DND-41 (cell line): Measurements from ENCODE around the gene PLK2.

ENCODE experiments used
- ATAC-seq: fragments of 200-7000 bp; cut with Tn5 transposase; 3 replicates; pipeline ENCODE4 v1.9.1; 2021; ENCODE audit warnings: low read depth; ENCODE audit not compliant: insufficient read depth
- DNase-seq: peaks from one replicate; pipeline ENCODE4 v3.0.0-alpha.2; 2020
- H2AFZ ChIP-seq: 2 replicates; pipeline ENCODE4 v1.6.0; 2012; ENCODE audit warnings: low read depth, low read length
- H3K27ac ChIP-seq: 2 replicates; pipeline ENCODE4 v1.5.1; 2012; ENCODE audit warnings: low read length, inconsistent platforms
- H3K27me3 ChIP-seq: fragments of 200-600 bp; sonication (generic); 2 replicates; pipeline ENCODE4 v1.6.0; 2012; ENCODE audit warnings: low read length, mild to moderate bottlenecking, inconsistent platforms; ENCODE audit not compliant: insufficient read depth, poor library complexity
- H3K36me3 ChIP-seq: 2 replicates; pipeline ENCODE4 v1.5.1; 2012; ENCODE audit warnings: low read length, inconsistent platforms; ENCODE audit not compliant: insufficient read depth
- H3K4me1 ChIP-seq: 2 replicates; pipeline ENCODE4 v1.5.1; 2012; ENCODE audit warnings: mild to moderate bottlenecking, low read length; ENCODE audit not compliant: insufficient read depth
- H3K4me2 ChIP-seq: 2 replicates; pipeline ENCODE4 v1.6.0; 2012; ENCODE audit warnings: mild to moderate bottlenecking, moderate library complexity, low read length, inconsistent platforms; ENCODE audit not compliant: insufficient read depth
- H3K4me3 ChIP-seq, 2 experiments: fragments of 200-600 bp in 1 of 2; shearing (Covaris generic) in 1 of 2; 2 replicates each; pipeline ENCODE4 v1.5.1; 2012 to 2016; ENCODE audit warnings: inconsistent platforms in 2 of 2, low read length in 2 of 2, mild to moderate bottlenecking in 2 of 2, low read depth in 1 of 2, moderate library complexity in 1 of 2
- H3K79me2 ChIP-seq: 2 replicates; pipeline ENCODE4 v1.6.0; 2012; ENCODE audit warnings: low read length, inconsistent platforms; ENCODE audit not compliant: insufficient read depth
- H3K9ac ChIP-seq: 2 replicates; pipeline ENCODE4 v1.6.0; 2012; ENCODE audit warnings: low read depth, mild to moderate bottlenecking, inconsistent platforms, low read length, moderate library complexity
- H3K9me3 ChIP-seq: 2 replicates; pipeline ENCODE4 v1.5.1; 2012; ENCODE audit warnings: low read length, moderate library complexity, mild to moderate bottlenecking, inconsistent platforms; ENCODE audit not compliant: insufficient read depth, severe bottlenecking
- H4K20me1 ChIP-seq: 2 replicates; pipeline ENCODE4 v1.6.0; 2012; ENCODE audit warnings: low read length; ENCODE audit not compliant: insufficient read depth
- CTCF ChIP-seq: IDR thresholded peaks from 2 replicates; pipeline ENCODE4 v1.5.1; 2012; ENCODE audit warnings: borderline replicate concordance, low read length, moderate library complexity, mild to moderate bottlenecking; ENCODE audit not compliant: poor library complexity, severe bottlenecking; ENCODE audit errors: extremely low read depth
- EZH2 ChIP-seq: IDR thresholded peaks from 3 replicates; pipeline ENCODE4 v1.6.1; 2012; ENCODE audit warnings: borderline replicate concordance, low read depth, mild to moderate bottlenecking, moderate library complexity, low read length, inconsistent platforms; ENCODE audit not compliant: severe bottlenecking

Gene PLK2

GRCh38 chr5:58496488-58496887 is 36.6 kb upstream of the PLK2 start:
- no peaks in the 10 kb centered on the region for H3K79me2 ChIP-seq
- TF ChIP-seq EZH2 (no peak), CTCF (peak; percentile 42)
- no peak for ATAC-seq
- no peak overlapping the region for H3K9ac ChIP-seq
- no peak overlapping the region for H3K4me2 ChIP-seq
- H3K27me3 ChIP-seq: no peaks in the 10 kb centered on the region
- no peak for DNase-seq
- no peak overlapping the region for H3K4me3 ChIP-seq
- no peak overlapping the region for H3K27ac ChIP-seq
- H3K4me1 ChIP-seq: no peaks in the 10 kb centered on the region
- no peaks in the 10 kb centered on the region for H3K36me3 ChIP-seq
- no peaks in the 10 kb centered on the region for H4K20me1 ChIP-seq
- no peaks in the 10 kb centered on the region for H3K9me3 ChIP-seq
- H2AFZ ChIP-seq: no peak overlapping the region

GRCh38 chr5:58493141-58493540 is 33.3 kb upstream of the PLK2 start:
- H3K9ac ChIP-seq: no peak overlapping the region
- no peak overlapping the region for H3K27ac ChIP-seq
- no peaks in the 10 kb centered on the region for H3K79me2 ChIP-seq
- no peaks in the 10 kb centered on the region for H4K20me1 ChIP-seq
- DNase-seq: no peak
- TF ChIP-seq CTCF: no peak
- TF ChIP-seq EZH2: no peak
- no peaks in the 10 kb centered on the region for H3K9me3 ChIP-seq
- no peak for ATAC-seq
- H3K27me3 ChIP-seq: peaks cover 13% of the 10 kb centered on the region
- H3K4me1 ChIP-seq: no peaks in the 10 kb centered on the region
- H2AFZ ChIP-seq: no peak overlapping the region
- H3K36me3 ChIP-seq: no peaks in the 10 kb centered on the region
- H3K4me2 ChIP-seq: no peak overlapping the region
- no peak overlapping the region for H3K4me3 ChIP-seq

GRCh38 chr5:58491216-58491892 is 31.5 kb upstream of the PLK2 start, which contains the start of gene GAPT:
GAPT (plus strand) TSS chr5:58491435; CDS start chr5:58494537, 3,102 bp downstream.
- ATAC-seq (no peak), DNase-seq (no peak)
- Histone ChIP-seq H2AFZ (no peak within 1 kb of the TSS), H3K4me3 (no peak within 1 kb of the TSS), H3K36me3 (no peaks in the 10 kb centered on the region), H4K20me1 (no peaks in the 10 kb centered on the region), H3K4me2 (no peak within 1 kb of the TSS), H3K27ac (no peak within 1 kb of the TSS), H3K4me1 (no peaks in the 10 kb centered on the region), H3K9ac (no peak within 1 kb of the TSS), H3K9me3 (no peaks in the 10 kb centered on the region), H3K27me3 (peaks cover 13% of the 10 kb centered on the region), H3K79me2 (no peaks in the 10 kb centered on the region)
- TF ChIP-seq EZH2 (no peak), CTCF (no peak)
